Skeletal muscle satellite cell (primary cell): ENCODE results near the gene CAMTA1.

Source experiments
- H3K27me3 ChIP-seq: 2 replicates; pipeline ENCODE4 v1.7.0; 2013; ENCODE audit warnings: low read length; ENCODE audit not compliant: control insufficient read depth, insufficient read depth
- H3K36me3 ChIP-seq: 2 replicates; pipeline ENCODE4 v1.7.0; 2013; ENCODE audit warnings: mild to moderate bottlenecking, control low read depth, low read length; ENCODE audit not compliant: insufficient read depth
- H3K4me1 ChIP-seq: 2 replicates; pipeline ENCODE4 v1.7.0; 2013; ENCODE audit warnings: low read length; ENCODE audit not compliant: control insufficient read depth, insufficient read depth
- H3K4me2 ChIP-seq: 2 replicates; pipeline ENCODE4 v1.7.0; 2013; ENCODE audit warnings: mild to moderate bottlenecking, low read length
- H3K4me3 ChIP-seq: 2 replicates; pipeline ENCODE4 v1.7.0; 2013; ENCODE audit warnings: low read length
- H3K9ac ChIP-seq: 2 replicates; pipeline ENCODE4 v1.7.0; 2013; ENCODE audit warnings: mild to moderate bottlenecking, low read depth, low read length, moderate library complexity
- H3K9me3 ChIP-seq: replicated peaks from 2 replicates; pipeline ENCODE4 v1.7.0; 2013; ENCODE audit warnings: mild to moderate bottlenecking, control low read depth, low read length

CAMTA1 gene

GRCh38 chr1:7022058-7022457, 236.8 kb downstream of the CAMTA1 start:
- Histone ChIP-seq H3K9me3 (no peaks in the 10 kb centered on the region), H3K9ac (no peak overlapping the region), H3K4me3 (no peak overlapping the region), H3K36me3 (no peaks in the 10 kb centered on the region), H3K27me3 (peaks cover 36% of the 10 kb centered on the region), H3K4me2 (no peak overlapping the region), H3K4me1 (no peaks in the 10 kb centered on the region)

DNA sequence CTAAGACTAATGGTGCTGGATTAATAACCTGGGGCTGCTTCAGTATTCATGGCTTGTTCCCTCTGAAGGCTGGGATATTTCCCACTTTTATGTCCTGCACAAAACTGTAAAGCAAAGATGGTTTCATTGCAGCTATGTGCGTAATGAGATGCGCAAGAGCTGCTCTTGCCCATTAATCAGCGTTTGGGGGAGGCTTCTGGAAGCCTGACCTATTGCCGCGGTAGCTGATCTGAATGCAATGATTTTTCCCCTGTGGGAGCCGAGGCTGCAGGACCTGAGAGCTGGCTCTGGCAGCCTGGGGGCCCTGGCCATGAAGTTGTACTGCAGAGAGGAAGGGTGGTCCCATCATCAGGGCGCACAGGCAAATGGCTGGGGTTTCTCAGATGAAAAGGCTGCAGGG, 239.8 kb downstream of the CAMTA1 start:
- Histone ChIP-seq H3K4me1 (no peaks in the 10 kb centered on the region), H3K4me2 (no peak overlapping the region), H3K9ac (no peak overlapping the region), H3K36me3 (no peaks in the 10 kb centered on the region), H3K27me3 (peaks cover 30% of the 10 kb centered on the region), H3K4me3 (no peak overlapping the region), H3K9me3 (no peaks in the 10 kb centered on the region)

DNA sequence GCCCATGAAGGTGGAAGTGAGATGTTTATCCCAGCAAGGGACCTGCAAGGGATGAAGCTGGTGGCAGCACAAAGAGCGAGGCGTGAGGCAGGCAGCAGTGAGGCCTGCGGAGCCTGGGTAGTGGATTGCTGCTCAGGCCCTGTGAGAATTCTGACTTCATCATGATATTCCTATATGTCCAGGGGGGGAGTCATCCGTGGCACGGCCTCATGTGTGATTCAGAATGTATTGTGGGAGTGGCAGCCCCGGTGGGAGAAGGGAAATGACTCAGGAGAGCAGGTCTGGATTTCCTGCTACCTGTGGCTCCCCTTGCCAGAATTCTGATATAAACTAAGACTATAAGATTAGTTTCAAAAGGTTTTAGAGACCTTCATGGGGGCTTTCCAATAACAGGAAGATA, 240.9 kb downstream of the CAMTA1 start:
- no peaks in the 10 kb centered on the region for H3K4me1 ChIP-seq

DNA sequence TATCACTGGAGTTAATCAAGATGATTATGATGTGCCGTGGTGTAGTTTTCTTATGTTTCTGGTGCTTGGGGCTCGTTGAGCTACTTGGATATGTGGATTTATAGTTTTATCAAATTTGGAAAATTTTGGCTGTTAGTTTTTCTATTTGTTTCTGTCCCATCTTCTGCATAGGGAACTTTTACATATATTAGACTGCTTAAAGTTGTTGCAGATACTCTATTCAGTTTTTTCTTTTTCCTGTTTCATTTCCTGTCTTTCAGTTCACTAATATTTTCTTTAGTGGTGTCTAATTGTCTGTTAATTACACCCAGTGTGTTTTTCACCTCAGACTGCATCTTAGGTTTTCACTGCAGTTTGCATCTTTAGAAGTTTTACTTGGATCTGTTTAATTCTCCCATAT, 247.7 kb downstream of the CAMTA1 start:
- H3K4me3 ChIP-seq: no peak overlapping the region
- H3K4me2 ChIP-seq: no peak overlapping the region
- H3K27me3 ChIP-seq: no peaks in the 10 kb centered on the region
- H3K36me3 ChIP-seq: no peaks in the 10 kb centered on the region
- no peaks in the 10 kb centered on the region for H3K9me3 ChIP-seq
- H3K4me1 ChIP-seq: no peaks in the 10 kb centered on the region
- H3K9ac ChIP-seq: no peak overlapping the region

More for the DNA sequence above, 240.9 kb downstream of the CAMTA1 start:
- no peak overlapping the region for H3K4me3 ChIP-seq
- H3K9ac ChIP-seq: no peak overlapping the region
- H3K9me3 ChIP-seq: no peaks in the 10 kb centered on the region
- no peak overlapping the region for H3K4me2 ChIP-seq
- H3K27me3 ChIP-seq: peaks cover 23% of the 10 kb centered on the region
- no peaks in the 10 kb centered on the region for H3K36me3 ChIP-seq

DNA sequence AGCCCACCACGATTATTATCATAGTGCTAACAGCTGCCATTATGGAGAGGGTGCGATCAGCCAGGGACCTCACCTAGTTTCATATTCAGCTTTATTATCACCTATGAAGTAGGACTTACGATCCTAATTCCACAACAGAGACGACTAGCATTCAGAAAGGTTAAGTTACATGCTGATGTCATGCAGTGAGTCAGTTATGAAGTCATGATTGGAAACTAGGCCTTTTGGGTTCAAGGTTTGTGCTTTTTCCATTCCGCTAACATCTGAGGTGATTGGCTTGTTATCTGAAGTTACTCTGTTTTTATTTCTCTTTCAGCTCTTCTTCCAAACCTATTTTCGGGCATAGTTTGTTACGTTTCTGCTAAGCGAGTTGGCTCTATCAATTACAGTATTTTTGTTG, 251.1 kb downstream of the CAMTA1 start:
- Histone ChIP-seq H3K4me2 (no peak overlapping the region), H3K9me3 (no peaks in the 10 kb centered on the region), H3K27me3 (peaks cover 15% of the 10 kb centered on the region), H3K4me3 (no peak overlapping the region), H3K36me3 (no peaks in the 10 kb centered on the region), H3K9ac (no peak overlapping the region), H3K4me1 (no peaks in the 10 kb centered on the region)

GRCh38 chr1:7039590-7040220, 254.5 kb downstream of the CAMTA1 start:
- H3K27me3 ChIP-seq: peaks cover 46% of the 10 kb centered on the region
- H3K9ac ChIP-seq: no peak overlapping the region
- no peak overlapping the region for H3K4me2 ChIP-seq
- no peaks in the 10 kb centered on the region for H3K9me3 ChIP-seq
- H3K4me1 ChIP-seq: no peaks in the 10 kb centered on the region
- H3K4me3 ChIP-seq: no peak overlapping the region
- H3K36me3 ChIP-seq: no peaks in the 10 kb centered on the region

GRCh38 chr1:7040969-7041695, 255.9 kb downstream of the CAMTA1 start:
- Histone ChIP-seq H3K4me1 (no peaks in the 10 kb centered on the region), H3K4me3 (no peak overlapping the region), H3K9me3 (no peaks in the 10 kb centered on the region), H3K27me3 (peaks cover 50% of the 10 kb centered on the region), H3K9ac (no peak overlapping the region), H3K36me3 (no peaks in the 10 kb centered on the region), H3K4me2 (no peak overlapping the region)

DNA sequence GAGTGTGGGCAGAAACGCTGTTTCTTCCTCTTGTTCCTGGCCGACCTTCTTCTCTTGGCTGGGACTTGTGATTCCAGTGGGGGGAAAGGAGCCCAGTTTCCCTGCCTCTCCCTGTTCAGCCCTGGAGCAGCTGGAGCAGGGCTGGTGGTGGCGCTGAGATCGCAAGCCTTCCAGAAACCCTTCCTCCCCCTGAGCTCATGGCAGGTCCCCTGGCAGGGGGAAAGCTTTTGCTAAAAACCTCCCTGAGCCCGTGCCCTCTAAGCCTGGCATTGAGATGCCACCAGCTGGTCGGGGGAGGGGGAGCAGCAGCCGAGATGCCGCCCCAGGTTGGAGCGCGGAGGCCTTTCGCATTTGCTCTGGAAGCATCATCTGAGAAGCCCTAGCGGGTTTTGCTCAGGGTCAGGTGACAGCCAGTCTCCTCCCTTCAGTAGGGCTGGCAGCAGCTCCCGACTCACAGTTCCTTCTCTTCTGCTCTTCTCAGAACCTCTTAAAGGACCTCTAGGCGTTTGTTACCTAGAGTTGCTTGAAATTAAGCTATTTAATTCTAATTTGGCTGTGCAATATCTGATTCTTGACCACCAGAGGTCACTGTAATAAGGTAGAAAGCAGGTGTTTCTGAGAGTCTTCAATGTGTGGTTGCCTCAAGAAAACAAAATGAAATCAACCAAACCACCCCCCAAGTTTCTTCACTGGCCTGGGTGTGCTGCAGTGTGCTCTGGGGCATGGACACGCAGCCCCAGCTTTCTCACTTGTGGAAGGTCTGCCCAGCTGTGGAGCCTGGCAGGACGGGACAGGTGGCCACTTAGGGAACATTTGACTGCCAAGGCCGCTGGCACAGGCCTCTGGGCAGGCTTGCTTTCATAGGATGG, 257.3 kb downstream of the CAMTA1 start:
- Histone ChIP-seq H3K4me3 (no peak overlapping the region), H3K9ac (no peak overlapping the region), H3K36me3 (no peaks in the 10 kb centered on the region), H3K4me1 (no peaks in the 10 kb centered on the region), H3K4me2 (no peak overlapping the region), H3K27me3 (peaks cover 50% of the 10 kb centered on the region), H3K9me3 (no peaks in the 10 kb centered on the region)

GRCh38 chr1:7043191-7043549, 257.9 kb downstream of the CAMTA1 start:
- H3K27me3 ChIP-seq: peaks cover 50% of the 10 kb centered on the region
- no peak overlapping the region for H3K4me3 ChIP-seq
- no peak overlapping the region for H3K9ac ChIP-seq
- no peaks in the 10 kb centered on the region for H3K4me1 ChIP-seq
- H3K4me2 ChIP-seq: no peak overlapping the region
- H3K36me3 ChIP-seq: no peaks in the 10 kb centered on the region
- H3K9me3 ChIP-seq: no peaks in the 10 kb centered on the region

DNA sequence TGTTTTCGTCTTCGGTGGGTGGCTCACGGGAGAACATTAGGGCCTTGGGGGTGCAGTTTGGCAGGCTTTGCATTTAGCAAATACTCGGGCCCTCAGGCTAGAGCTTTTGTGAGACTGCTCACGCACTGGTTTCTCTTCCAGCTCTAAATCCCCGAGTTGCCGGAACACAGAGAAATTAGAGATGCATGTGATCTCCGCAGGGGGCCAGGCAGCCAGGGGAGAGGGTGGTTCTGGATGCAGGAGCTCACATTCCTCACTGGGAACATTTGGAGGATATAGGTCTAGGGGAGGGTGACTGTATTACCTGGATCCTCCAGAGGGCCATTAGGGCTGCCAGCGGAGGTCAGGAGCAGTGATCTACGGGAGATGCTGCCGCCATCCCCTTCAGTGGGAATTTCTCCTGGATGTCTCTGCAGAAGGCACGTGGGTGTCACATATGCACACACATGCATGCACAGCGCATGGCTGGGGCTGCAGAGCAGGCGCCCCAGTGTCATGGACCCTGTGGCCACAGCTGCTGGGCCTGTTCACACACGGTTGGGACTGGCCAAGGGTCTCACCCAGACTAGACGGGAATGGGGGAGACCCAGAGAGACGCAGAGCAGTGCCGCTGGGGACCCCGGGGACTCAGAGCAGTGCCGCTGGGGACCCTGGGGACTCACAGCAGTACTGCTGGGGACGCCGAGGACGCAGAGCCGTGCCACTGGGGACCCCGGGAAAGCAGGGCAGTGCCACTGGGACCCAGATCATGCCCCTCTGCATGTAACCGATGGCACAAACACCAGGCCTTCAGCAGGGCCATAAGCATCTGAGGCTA, 258.7 kb downstream of the CAMTA1 start:
- Histone ChIP-seq H3K9ac (no peak overlapping the region), H3K4me1 (no peaks in the 10 kb centered on the region), H3K27me3 (peaks cover 50% of the 10 kb centered on the region), H3K9me3 (no peaks in the 10 kb centered on the region), H3K4me2 (no peak overlapping the region), H3K4me3 (no peak overlapping the region), H3K36me3 (no peaks in the 10 kb centered on the region)

- Histone ChIP-seq H3K9ac (no peak overlapping the region), H3K9me3 (no peaks in the 10 kb centered on the region), H3K4me1 (no peaks in the 10 kb centered on the region), H3K4me2 (no peak overlapping the region), H3K4me3 (no peak overlapping the region), H3K27me3 (peaks cover 39% of the 10 kb centered on the region), H3K36me3 (no peaks in the 10 kb centered on the region)
Observed at GRCh38 chr1:7045897-7046296, 260.6 kb downstream of the CAMTA1 start.
